Posterior vena cava (tissue), 2 donors: ENCODE results near the gene FDPS. TPM values are rescaled to one million over a fixed set of nuclear protein-coding genes. Genes with fewer than 3 reads are reported as not detected.
A peak's percentile ranks its signal among the peaks of the same experiment; 100 is the strongest.

Experiments
- DNase-seq: peaks from one replicate; pipeline ENCODE4 v3.0.0-alpha.2; 2020; ENCODE audit warnings: low spot score
- intact Hi-C, 2 donors: fragments of 100-400 bp; cut with DNase I; formaldehyde crosslinking; loops; one replicate each; pipeline versions ENCODE4 v1.14.1 to v1.14.2; 2022 to 2023
- total RNA-seq, 2 donors: library from RNA; stranded (reverse); fragmentation: NEBNext Ultra II Directional; extraction: Animal tissue kit (Norgen Biotek cat#: 25700); gene quantifications; one replicate each; pipeline ENCODE4 v1.2.1, GENCODE V29; 2021
- donor health status: DM: yes; HTN: yes; CAD: no.
- donor health status: DM: yes; HTN: yes; CAD: no.

The FDPS gene
- total RNA-seq, 2 donors from 2014 or later = 86.7 to 93.0 TPM

GRCh38 chr1:155307247-155307740, 1.4 kb upstream of the FDPS start:
- intact Hi-C loops = no loop called here
- DNase-seq = no peak

GRCh38 chr1:155309423-155310021, 856 bp downstream of the FDPS start:
- DNase-seq = no peak
- intact Hi-C loops = no loop called here

GRCh38 chr1:155313261-155313660, 4.6 kb downstream of the FDPS start:
- intact Hi-C loops = no loop called here

GRCh38 chr1:155316922-155317321, 8.3 kb downstream of the FDPS start:
- DNase-seq = peak; percentile 7
- intact Hi-C loops = no loop called here

More at GRCh38 chr1:155313261-155313660, 4.6 kb downstream of the FDPS start:
- no peak for DNase-seq

GRCh38 chr1:155318082-155318481, 9.4 kb downstream of the FDPS start:
- no peak for DNase-seq
- intact Hi-C loops = no loop called here

GRCh38 chr1:155319536-155319935, 10.9 kb downstream of the FDPS start:
- no peak for DNase-seq
- intact Hi-C loops = no loop called here

GRCh38 chr1:155320252-155320651, 11.6 kb downstream of the FDPS start:
- no peak for DNase-seq
- intact Hi-C loops = loop anchor here (5.0 kb wide), 2 partner anchors 43 to 68 kb away; partner anchors contain the start of gene HCN3 (in 2 of the 2)

GRCh38 chr1:155320661-155321617, 12.3 kb downstream of the FDPS start, which contains the start of gene RUSC1:
Gene RUSC1 (plus strand): TSS chr1:155320894. CDS start chr1:155321774, 880 bp downstream.
- DNase-seq = peak; percentile 93
- intact Hi-C loops = loop anchor here (5.0 kb wide), 2 partner anchors 44 to 69 kb away; partner anchors contain the start of gene HCN3 (in 2 of the 2)

- intact Hi-C loops = loop anchor here (5.0 kb wide), 2 partner anchors 45 to 70 kb away; partner anchors contain the start of gene HCN3 (in 2 of the 2)
- DNase-seq = no peak
These were observed 13.2 kb downstream of the FDPS start for GRCh38 chr1:155321639-155322503.

GRCh38 chr1:155322571-155322952, 13.9 kb downstream of the FDPS start:
- intact Hi-C loops = loop anchor here (5.0 kb wide), 2 partner anchors 45 to 70 kb away; partner anchors contain the start of gene HCN3 (in 2 of the 2)
- DNase-seq = peak; percentile 82

GRCh38 chr1:155322953-155323728, 14.5 kb downstream of the FDPS start:
- intact Hi-C loops = loop anchor here (5.0 kb wide), 2 partner anchors 46 to 71 kb away; partner anchors contain the start of gene HCN3 (in 2 of the 2)

GRCh38 chr1:155323729-155324036, 15.0 kb downstream of the FDPS start:
- intact Hi-C loops = loop anchor here (5.0 kb wide), 2 partner anchors 46 to 71 kb away; partner anchors contain the start of gene HCN3 (in 2 of the 2)
- DNase-seq = peak; percentile 97

More at GRCh38 chr1:155322953-155323728, 14.5 kb downstream of the FDPS start:
- DNase-seq = peak; percentile 97

GRCh38 chr1:155324037-155324716, 15.5 kb downstream of the FDPS start:
- DNase-seq = peak; percentile 98
- intact Hi-C loops = loop anchor here (5.0 kb wide), 2 partner anchors 47 to 72 kb away; partner anchors contain the start of gene HCN3 (in 2 of the 2)

GRCh38 chr1:155324717-155325602, 16.3 kb downstream of the FDPS start:
- intact Hi-C loops = loop anchor here (5.0 kb wide), 2 partner anchors 48 to 73 kb away; partner anchors contain the start of gene HCN3 (in 2 of the 2)
- peak; percentile 86 for DNase-seq

GRCh38 chr1:155325603-155325893, 16.9 kb downstream of the FDPS start:
- DNase-seq = no peak
- intact Hi-C loops = no loop called here

- intact Hi-C loops = no loop called here
- DNase-seq = no peak
These were observed 17.4 kb downstream of the FDPS start for GRCh38 chr1:155326020-155326526.
